ENCODE results near the gene CADM1. TPM values are rescaled to one million over a fixed set of nuclear protein-coding genes. Genes with fewer than 3 reads are reported as not detected.

CADM1 gene
- total and polyA plus RNA-seq, 4 donors: 13.0 to 40.6 (median 28.9) TPM

- TF ChIP-seq, protein P1, sequence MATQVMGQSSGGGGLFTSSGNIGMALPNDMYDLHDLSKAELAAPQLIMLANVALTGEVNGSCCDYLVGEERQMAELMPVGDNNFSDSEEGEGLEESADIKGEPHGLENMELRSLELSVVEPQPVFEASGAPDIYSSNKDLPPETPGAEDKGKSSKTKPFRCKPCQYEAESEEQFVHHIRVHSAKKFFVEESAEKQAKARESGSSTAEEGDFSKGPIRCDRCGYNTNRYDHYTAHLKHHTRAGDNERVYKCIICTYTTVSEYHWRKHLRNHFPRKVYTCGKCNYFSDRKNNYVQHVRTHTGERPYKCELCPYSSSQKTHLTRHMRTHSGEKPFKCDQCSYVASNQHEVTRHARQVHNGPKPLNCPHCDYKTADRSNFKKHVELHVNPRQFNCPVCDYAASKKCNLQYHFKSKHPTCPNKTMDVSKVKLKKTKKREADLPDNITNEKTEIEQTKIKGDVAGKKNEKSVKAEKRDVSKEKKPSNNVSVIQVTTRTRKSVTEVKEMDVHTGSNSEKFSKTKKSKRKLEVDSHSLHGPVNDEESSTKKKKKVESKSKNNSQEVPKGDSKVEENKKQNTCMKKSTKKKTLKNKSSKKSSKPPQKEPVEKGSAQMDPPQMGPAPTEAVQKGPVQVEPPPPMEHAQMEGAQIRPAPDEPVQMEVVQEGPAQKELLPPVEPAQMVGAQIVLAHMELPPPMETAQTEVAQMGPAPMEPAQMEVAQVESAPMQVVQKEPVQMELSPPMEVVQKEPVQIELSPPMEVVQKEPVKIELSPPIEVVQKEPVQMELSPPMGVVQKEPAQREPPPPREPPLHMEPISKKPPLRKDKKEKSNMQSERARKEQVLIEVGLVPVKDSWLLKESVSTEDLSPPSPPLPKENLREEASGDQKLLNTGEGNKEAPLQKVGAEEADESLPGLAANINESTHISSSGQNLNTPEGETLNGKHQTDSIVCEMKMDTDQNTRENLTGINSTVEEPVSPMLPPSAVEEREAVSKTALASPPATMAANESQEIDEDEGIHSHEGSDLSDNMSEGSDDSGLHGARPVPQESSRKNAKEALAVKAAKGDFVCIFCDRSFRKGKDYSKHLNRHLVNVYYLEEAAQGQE (IDR thresholded peaks at IDR 0.05): no peak
- TF ChIP-seq RXRA (IDR thresholded peaks at IDR 0.05) (no peak), EGR1 (IDR thresholded peaks at IDR 0.05; ENCODE audit: low read depth in 2 of 2) (no peak), FOXA1 (IDR thresholded peaks at IDR 0.05) (no peak), NR2F2 (IDR thresholded peaks at IDR 0.05) (no peak), CTCF (IDR thresholded peaks at IDR 0.05; ENCODE audit: low read depth, low read length, missing input control) (no peak), JUND (IDR thresholded peaks at IDR 0.05) (no peak), HNF4G (IDR thresholded peaks at IDR 0.05) (no peak), RAD21 (IDR thresholded peaks at IDR 0.05) (no peak), TAF1 (conservative IDR thresholded peaks at IDR 0.05) (no peak), SP1 (IDR thresholded peaks at IDR 0.05) (no peak), MAX (IDR thresholded peaks at IDR 0.05) (no peak), HNF4A (conservative IDR thresholded peaks at IDR 0.05) (no peak), FOXA2 (IDR thresholded peaks at IDR 0.05) (no peak), YY1 (IDR thresholded peaks at IDR 0.05) (no peak), GABPA (IDR thresholded peaks at IDR 0.05 in 1 of 2, conservative IDR thresholded peaks at IDR 0.05 in 1 of 2) (no peak)
- TF ChIP-seq, protein P2, sequence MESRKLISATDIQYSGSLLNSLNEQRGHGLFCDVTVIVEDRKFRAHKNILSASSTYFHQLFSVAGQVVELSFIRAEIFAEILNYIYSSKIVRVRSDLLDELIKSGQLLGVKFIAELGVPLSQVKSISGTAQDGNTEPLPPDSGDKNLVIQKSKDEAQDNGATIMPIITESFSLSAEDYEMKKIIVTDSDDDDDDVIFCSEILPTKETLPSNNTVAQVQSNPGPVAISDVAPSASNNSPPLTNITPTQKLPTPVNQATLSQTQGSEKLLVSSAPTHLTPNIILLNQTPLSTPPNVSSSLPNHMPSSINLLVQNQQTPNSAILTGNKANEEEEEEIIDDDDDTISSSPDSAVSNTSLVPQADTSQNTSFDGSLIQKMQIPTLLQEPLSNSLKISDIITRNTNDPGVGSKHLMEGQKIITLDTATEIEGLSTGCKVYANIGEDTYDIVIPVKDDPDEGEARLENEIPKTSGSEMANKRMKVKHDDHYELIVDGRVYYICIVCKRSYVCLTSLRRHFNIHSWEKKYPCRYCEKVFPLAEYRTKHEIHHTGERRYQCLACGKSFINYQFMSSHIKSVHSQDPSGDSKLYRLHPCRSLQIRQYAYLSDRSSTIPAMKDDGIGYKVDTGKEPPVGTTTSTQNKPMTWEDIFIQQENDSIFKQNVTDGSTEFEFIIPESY (IDR thresholded peaks at IDR 0.05): no peak
- TF ChIP-seq, protein P3, sequence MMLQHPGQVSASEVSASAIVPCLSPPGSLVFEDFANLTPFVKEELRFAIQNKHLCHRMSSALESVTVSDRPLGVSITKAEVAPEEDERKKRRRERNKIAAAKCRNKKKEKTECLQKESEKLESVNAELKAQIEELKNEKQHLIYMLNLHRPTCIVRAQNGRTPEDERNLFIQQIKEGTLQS (IDR thresholded peaks at IDR 0.05): no peak
- Histone ChIP-seq H3K36me3 (ENCODE audit: control insufficient read depth in 4 of 4, insufficient read depth in 3 of 4, low read depth in 1 of 4, low read length in 3 of 4) (no peaks in the 10 kb centered on the region), H3K9ac (ENCODE audit: low read depth in 1 of 2, low read length in 2 of 2) (no peak overlapping the region), H3K27ac (ENCODE audit: low read depth in 1 of 2, low read length in 2 of 2) (no peak overlapping the region), H3K9me3 (ENCODE audit: control insufficient read depth in 4 of 4, low read length in 3 of 4) (peaks cover 0 to 1% (median 0%) of the 10 kb centered on the region in 4 donors), H3K4me1 (ENCODE audit: control insufficient read depth in 4 of 4, insufficient read depth in 4 of 4, low read length in 3 of 4) (no peaks in the 10 kb centered on the region), H3K4me3 (ENCODE audit: low read depth in 1 of 3, low read length in 3 of 3) (no peak overlapping the region), H3K27me3 (ENCODE audit: control insufficient read depth in 4 of 4, insufficient read depth in 4 of 4, low read length in 3 of 4) (no peaks in the 10 kb centered on the region)
- DNase-seq (ENCODE audit: low spot score): no peak
- WGBS: 87% methylated on average over 9 of the region's 9 CpGs
These were observed 349.9 kb downstream of the CADM1 start for GRCh38 chr11:115154355-115154736.

Measured in liver (tissue), 9 donors.